Stimulated activated CD4-positive, alpha-beta T cell treated with anti-CD3 and anti-CD28 coated beads, Interleukin-4, amount 100 ng/mL, for 4 hours (primary cell): ENCODE measurements around the gene CCNF.

Experiments used
- DNase-seq, 2 experiments: peaks; one replicate each; pipeline ENCODE4 v3.0.0-alpha.2; 2020

Gene CCNF

GRCh38 chr16:2458887-2459646 is 29.8 kb downstream of the CCNF start:
- no peak for DNase-seq

- peak; percentile 96 to 98 for DNase-seq
These were observed 30.6 kb downstream of the CCNF start, which contains the start of gene TEDC2 for GRCh38 chr16:2459647-2460390. Gene TEDC2 (plus strand): TSS chr16:2460109. CDS start chr16:2460145, 36 bp downstream.

DNA sequence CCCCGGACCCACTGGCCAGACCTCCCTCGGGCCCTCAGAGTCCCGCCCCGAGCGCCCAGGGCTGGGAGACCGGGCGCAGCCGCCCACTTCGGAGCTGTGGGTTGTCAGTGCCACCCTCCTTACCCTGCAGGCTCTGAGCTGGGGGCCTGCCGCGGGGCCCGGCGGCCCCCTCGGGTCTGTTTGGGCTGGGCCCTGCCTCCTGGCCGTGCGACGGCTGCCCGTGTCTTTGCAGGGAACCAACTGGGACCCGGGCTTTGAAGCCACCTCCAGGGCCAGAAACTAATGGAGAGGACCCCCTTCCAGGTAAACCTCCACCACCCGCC is 31.1 kb downstream of the CCNF start:
- no peak for DNase-seq

GRCh38 chr16:2460916-2461315 is 31.7 kb downstream of the CCNF start:
- no peak for DNase-seq

DNA sequence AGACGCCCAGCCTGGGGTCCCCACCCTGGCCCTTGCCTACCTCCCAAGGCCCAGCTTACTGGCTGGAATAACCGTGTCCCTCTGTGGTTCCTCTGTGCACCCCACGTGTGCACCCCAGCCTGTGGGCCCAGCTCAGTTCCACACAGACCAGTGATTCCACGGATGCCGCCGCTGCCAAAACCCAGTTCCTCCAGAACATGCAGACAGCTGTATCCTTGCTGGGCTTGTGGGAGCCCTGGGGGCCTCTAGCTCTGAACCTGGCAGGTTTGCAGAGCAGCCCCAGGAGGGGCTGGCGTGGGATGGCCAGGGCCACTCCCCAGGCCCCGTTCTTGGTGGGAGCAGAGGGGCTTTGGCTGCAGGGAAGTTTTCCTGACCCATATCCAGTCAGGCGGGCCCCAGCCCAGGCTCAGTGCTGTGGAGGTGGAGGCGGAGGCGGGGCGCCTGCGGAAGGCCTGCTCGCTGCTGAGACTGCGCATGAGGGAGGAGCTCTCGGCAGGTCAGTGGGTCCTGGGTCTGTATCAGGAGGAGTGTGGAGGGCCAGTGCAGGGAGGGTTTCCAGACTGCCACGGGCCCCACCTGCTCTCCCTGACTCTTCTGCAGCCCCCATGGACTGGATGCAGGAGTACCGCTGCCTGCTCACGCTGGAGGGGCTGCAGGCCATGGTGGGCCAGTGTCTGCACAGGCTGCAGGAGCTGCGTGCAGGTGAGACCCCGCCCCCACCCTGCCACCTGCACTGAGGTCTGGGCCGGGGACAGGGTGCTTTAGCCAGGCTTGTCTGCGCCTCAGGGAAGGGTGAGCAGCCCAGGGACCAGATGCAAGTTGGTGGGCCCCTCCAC is 33.0 kb downstream of the CCNF start:
- no peak for DNase-seq

- DNase-seq, result no peak
These were observed 35.1 kb downstream of the CCNF start for GRCh38 chr16:2464333-2464732.

DNA sequence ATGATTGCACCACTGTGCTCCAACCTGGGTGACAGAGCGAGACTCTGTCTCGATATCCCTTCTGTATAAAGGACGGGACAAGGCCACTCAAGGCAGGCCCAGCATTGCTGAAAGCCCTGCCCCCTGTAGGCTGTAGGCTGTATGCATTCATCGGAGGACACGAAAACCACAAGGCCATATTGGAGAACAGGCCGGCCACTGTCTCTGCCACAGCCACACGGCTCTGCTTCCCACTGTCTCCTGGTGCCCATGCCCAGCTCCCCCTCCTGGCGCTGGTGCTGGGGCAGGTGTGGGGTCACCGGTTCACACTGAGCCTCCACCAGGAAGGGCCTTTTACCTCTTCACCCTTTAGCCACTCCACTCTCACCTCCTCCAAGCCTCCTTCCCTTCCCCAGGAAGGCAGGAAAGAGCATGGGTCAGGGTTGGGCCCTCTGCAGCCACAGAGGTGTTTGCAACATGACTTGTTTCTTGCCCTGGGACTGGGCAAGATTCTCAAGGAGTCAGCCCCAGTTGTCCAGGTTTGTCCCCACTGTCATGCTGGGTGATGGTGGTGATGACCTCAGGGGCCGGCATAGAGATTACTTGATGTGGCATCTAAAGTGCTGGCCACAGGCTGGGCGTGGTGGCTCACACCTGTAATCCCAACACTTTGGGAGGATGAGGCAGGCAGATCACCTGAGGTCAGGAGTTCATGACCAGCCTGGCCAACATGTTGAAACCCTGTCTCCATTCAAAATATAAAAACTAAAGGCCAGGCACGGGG is 36.6 kb downstream of the CCNF start:
- no peak for DNase-seq

DNA sequence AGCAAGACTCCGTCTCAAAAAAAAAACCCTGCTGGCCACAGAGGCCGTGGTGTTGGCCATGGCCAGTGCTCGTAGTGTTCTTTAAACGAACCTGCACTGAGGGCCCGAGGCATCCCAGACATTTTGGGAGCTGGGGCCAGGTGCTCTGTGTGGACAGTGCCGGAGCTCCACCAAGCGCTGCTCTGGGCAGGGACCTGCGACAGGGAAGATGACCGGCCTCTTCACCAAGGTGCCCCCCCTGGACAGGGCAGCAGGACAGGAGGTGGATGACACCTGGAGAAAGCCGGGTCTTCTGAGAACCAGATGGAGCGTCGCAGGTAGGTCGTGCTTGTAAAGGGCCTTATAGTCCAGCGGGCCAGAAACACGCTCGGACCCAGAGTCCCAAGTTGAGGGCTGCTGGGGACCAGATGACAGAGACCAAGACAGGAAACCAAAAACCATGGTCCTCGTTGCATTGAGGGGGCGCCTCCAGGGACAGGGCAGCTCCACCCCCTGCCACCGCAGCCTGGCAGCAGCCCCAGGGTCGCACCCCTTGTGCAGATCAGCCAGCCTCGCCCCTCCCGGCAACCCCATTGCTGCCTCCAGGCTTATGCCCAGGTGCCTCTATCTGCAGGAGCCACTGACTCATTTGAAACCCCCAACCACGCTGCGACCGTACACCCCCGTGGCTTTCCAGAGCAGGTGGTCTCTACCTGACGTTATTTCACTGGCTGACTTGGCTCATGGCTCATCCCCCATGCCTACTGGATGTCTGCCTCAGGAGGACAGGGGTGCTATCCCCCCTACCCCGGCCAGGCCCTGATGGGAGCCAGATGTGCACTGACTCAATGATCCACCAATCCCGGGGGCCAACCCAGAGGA is 37.6 kb downstream of the CCNF start:
- no peak for DNase-seq

- DNase-seq, result no peak
These were observed 38.4 kb downstream of the CCNF start for GRCh38 chr16:2467528-2468232.

GRCh38 chr16:2468233-2468724 is 39.0 kb downstream of the CCNF start:
- DNase-seq, result no peak

DNA sequence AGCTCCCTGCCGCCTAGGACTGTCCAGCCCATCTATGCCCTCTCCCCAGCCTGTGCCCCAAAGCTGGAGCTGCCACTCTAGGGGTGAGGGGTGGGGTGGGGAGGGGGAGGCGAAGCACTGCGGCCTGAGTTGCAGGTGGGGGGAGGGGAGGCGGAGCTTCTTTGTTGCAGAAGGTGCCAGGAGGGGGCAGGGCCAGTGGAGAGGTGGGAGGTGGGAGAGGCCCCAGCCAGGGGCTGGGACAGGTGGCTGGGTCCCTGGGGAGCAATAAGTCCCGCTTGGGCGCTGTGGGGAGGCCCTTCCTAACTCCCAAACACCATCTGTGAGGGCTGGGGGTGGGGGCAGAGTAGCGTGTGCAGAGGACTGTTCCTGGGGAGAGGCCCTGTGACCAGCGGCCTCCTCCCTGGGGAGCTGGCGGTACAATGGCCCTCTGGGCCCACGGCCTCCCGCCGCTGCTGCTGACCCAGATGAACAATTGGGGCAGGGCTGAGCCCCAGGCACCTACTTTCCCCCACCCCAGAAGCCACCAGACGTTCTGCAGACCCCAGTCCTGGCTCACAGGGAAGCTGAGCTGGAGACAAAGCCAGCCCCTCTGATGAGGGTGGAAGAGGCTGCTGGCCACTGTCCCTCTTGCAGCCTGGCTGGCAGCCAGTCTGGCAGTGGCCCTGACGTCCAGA is 39.6 kb downstream of the CCNF start:
- DNase-seq, result no peak

DNA sequence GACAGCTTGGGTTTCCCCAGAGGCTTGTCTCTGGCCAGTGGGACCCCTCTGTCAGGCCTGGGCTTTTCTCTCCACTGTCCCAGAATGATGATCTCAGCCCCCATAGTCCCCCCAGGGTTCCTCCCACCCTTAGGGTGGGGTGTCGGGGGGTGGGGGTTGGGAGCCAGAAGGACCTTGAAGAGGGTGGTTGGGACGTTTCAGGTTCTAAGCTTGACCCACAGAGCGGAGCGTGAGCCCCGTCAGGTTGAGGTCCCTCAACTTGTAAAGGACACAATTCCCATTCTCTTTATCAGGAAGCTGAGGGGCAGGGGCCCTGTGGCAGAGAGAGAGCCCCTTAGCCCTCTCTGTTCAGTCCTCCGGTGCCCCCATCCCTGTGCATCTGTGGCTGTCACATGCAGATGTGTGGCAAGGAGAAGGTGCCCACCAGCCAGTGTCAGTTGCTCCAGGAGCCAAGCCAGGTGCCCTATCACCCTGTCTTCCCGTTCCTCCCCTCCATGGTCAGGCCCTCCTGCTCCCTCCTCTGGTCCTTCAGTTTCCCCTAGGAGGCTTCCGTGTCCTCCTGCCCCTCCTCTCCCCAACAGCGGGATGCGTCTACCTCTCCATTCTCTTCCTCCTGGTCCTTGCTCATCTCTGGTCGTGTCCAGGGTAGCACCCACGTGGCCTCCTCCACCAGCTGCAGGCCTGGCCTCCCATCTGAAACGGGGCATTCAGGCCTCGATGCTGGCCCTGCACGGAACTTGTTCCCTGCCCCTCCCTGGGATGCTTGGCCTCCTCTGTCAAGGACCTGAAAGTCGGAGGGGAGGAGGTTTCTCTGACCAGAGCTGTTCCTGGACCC is 40.4 kb downstream of the CCNF start:
- DNase-seq, result no peak

DNA sequence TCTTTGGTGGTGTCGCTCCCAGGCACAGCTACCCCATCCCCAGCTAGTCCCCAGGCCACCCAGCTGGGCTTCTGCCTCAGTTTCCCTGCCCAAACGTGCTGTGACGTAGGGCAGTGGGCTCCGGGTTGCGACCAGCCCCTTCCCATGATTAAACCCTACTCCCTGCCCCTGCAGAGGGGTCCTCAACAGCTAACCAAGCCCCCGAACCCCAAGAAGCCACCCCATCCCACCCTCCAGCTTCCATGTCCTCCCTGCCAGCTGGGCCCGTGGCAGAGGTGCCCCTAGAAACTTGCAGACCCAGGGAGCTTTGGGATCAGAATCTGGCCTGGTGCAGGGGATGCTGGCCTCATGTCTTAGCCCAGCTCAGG is 41.0 kb downstream of the CCNF start:
- no peak for DNase-seq

DNA sequence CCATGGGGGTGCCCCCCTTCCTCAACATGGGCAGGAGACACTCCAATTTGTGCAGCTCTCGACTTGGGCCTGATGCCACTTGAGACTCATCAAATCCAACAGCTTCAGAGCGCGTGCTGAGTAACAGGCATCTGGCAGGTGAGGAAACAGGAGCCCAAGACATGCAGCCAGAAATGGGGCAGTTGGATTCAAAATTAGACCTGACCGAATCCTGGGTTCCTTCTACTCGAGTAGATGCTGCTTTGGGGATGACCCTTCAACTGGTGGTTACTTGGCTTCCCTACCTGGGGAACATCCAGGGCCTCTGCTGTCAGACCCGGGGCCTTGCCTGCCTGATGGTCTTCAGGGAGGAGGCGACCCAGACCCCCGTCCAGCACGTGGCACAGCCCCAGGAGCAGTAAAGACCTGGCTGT is 41.4 kb downstream of the CCNF start:
- DNase-seq, result no peak

DNA sequence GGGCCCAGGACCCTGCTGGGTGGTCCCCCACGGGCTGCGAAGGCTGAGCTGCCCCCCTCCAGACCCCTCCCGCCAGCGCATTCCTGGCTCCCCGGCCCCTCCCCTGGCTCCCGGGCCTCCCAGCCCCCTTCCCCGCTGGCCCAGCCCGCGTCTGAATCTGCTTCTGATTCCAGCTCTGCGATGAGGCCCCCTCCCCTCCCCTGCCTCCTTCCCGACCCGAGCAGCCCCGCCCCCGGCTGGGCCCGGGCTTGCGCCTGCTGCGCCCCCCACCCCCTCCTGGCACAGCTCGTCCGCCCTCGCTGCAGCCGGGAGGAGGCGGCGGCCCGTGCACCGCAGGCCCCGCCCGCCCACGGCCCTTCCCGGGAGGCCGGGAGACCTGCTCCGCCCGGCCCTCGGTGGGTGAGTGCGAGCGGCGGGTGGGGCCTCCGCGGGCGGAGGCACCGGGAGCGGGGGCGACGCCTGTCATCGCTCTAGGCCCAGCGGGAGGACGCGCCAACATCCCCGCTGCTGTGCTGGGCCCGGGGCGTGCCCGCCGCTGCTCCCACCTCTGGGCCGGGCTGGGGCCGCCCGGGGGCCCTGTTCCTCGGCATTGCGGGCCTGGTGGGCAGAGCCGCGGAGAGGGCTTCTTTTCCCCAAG is 41.9 kb downstream of the CCNF start, which contains the start of gene NTN3:
TSS of gene NTN3 (plus strand) at position 282 of the 637 bp plus-strand sequence. CDS start 405 bp downstream, outside the sequence.
- DNase-seq, result peak in 1 of 2 experiments; percentile 32

GRCh38 chr16:2471653-2472487 is 42.6 kb downstream of the CCNF start:
- DNase-seq, result no peak

GRCh38 chr16:2472488-2472864 is 43.2 kb downstream of the CCNF start:
- DNase-seq, result no peak
